ENCODE data around the gene BMP2K. TPM values are rescaled to one million over a fixed set of nuclear protein-coding genes. Genes with fewer than 3 reads are reported as not detected.
A peak's percentile ranks its signal among the peaks of the same experiment; 100 is the strongest.

The BMP2K gene
- total RNA-seq, 2 experiments from 2014 or later = 43.4 to 61.1 TPM

DNA sequence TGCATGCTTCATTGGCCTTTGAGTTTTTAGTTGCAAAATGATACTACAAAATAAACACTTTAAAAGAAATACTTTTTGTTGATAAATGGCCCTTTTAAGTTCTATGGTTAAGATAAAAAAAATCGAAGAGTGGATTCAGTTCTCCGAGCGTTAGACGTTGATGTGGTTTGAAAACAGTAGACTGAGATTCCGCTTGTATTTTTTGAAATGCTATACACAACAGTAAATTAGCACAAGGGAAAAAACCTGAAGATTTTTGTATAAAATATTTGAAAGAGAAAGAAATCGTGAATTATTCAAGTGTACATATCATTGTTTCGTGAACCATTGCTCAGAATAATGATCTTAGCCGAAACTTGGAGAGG lies 1.4 kb downstream of the BMP2K start:
- peaks cover 58% of the 10 kb centered on the region for H3K79me2 ChIP-seq (ENCODE audit: insufficient read depth, low read depth, low read length)
- ChIA-PET CTCF (ENCODE audit: unreplicated experiment) (interaction anchor here (1.4 kb wide), 1 partner anchor 163 kb away, joined by 4 read pairs; no protein-coding TSS in a partner anchor), POLR2A (interaction anchor here (1.0 to 5.0 kb wide), 9 partner anchors 11 to 117 kb away, joined by 3 to 23 read pairs (median 4); no protein-coding TSS in a partner anchor)
- intact Hi-C loops (cut with micrococcal nuclease; ENCODE audit: unreplicated experiment) = loop anchor here (1.0 to 5.0 kb wide), 5 partner anchors 87 to 960 kb away; partner anchors contain the start of genes CNOT6L and PAQR3
- peak overlapping the region; percentile 76 for H3K4me3 ChIP-seq (ENCODE audit: low read depth, low read length, poor library complexity, severe bottlenecking)
- peak overlapping the region; percentile 82 for H3K27ac ChIP-seq (ENCODE audit: low read depth, low read length, poor library complexity, severe bottlenecking)
- H3K4me2 ChIP-seq (ENCODE audit: low read length) = peak overlapping the region; percentile 74
- H3K9me3 ChIP-seq (ENCODE audit: low read length) = no peaks in the 10 kb centered on the region
- H2AFZ ChIP-seq (ENCODE audit: low read length) = no peak overlapping the region
- no peaks in the 10 kb centered on the region for H3K9me2 ChIP-seq (ENCODE audit: insufficient read depth, low read length)
- peaks cover 35% of the 10 kb centered on the region for H4K20me1 ChIP-seq (ENCODE audit: insufficient read depth, low read length)
- peaks cover 63% of the 10 kb centered on the region for H3K4me1 ChIP-seq (ENCODE audit: insufficient read depth, low read length, poor library complexity, severe bottlenecking)
- TF ChIP-seq, protein P1, sequence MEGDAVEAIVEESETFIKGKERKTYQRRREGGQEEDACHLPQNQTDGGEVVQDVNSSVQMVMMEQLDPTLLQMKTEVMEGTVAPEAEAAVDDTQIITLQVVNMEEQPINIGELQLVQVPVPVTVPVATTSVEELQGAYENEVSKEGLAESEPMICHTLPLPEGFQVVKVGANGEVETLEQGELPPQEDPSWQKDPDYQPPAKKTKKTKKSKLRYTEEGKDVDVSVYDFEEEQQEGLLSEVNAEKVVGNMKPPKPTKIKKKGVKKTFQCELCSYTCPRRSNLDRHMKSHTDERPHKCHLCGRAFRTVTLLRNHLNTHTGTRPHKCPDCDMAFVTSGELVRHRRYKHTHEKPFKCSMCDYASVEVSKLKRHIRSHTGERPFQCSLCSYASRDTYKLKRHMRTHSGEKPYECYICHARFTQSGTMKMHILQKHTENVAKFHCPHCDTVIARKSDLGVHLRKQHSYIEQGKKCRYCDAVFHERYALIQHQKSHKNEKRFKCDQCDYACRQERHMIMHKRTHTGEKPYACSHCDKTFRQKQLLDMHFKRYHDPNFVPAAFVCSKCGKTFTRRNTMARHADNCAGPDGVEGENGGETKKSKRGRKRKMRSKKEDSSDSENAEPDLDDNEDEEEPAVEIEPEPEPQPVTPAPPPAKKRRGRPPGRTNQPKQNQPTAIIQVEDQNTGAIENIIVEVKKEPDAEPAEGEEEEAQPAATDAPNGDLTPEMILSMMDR (conservative IDR thresholded peaks at IDR 0.05; ENCODE audit: low read length) = no peak
- no peak for TF ChIP-seq EZH2phosphoT487 (IDR thresholded peaks at IDR 0.05; ENCODE audit: borderline replicate concordance, low read depth, low read length)
- DNase-seq (ENCODE audit: low spot score) = no peak
- BruUV-seq (replicated peaks) = TSS peak; percentile 50
- peaks cover 11% of the 10 kb centered on the region for H3K36me3 ChIP-seq (ENCODE audit: insufficient read depth, low read length)

DNA sequence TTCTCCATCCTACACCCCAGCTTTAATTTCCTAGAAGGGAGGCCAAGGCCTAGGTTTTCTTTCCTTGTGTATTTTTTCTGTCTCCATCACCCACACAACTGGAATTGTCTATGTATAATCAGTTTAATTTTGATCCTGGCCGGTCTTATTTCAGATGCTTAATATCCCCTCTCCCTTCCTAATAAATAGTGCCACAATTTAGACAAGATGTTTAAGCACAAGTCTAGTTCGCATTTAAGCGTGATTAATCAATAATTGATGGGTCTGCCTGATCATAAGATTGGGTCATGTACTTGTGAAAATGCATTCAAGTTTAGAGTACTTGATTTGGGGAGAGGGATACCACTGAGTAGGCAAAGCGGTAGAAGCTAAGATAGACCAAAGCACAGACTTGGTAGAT lies 2.4 kb downstream of the BMP2K start:
- Histone ChIP-seq H3K4me3 (ENCODE audit: low read depth, low read length, poor library complexity, severe bottlenecking) (peak overlapping the region; percentile 76), H3K9me3 (ENCODE audit: low read length) (no peaks in the 10 kb centered on the region), H2AFZ (ENCODE audit: low read length) (no peak overlapping the region), H3K79me2 (ENCODE audit: insufficient read depth, low read depth, low read length) (peaks cover 68% of the 10 kb centered on the region), H3K27ac (ENCODE audit: low read depth, low read length, poor library complexity, severe bottlenecking) (no peak overlapping the region), H3K4me1 (ENCODE audit: insufficient read depth, low read length, poor library complexity, severe bottlenecking) (peaks cover 65% of the 10 kb centered on the region), H3K36me3 (ENCODE audit: insufficient read depth, low read length) (peaks cover 19% of the 10 kb centered on the region), H4K20me1 (ENCODE audit: insufficient read depth, low read length) (peaks cover 35% of the 10 kb centered on the region), H3K4me2 (ENCODE audit: low read length) (peak overlapping the region; percentile 74), H3K9me2 (ENCODE audit: insufficient read depth, low read length) (no peaks in the 10 kb centered on the region)
- no TSS peak for BruUV-seq (replicated peaks)
- no peak for DNase-seq (ENCODE audit: low spot score)
- no peak for TF ChIP-seq EZH2phosphoT487 (IDR thresholded peaks at IDR 0.05; ENCODE audit: borderline replicate concordance, low read depth, low read length)
- TF ChIP-seq, protein P1 (conservative IDR thresholded peaks at IDR 0.05; ENCODE audit: low read length) = no peak
- CTCF ChIA-PET (ENCODE audit: unreplicated experiment) = no interaction called here
- POLR2A ChIA-PET = interaction anchor here (0.5 to 5.0 kb wide), 12 partner anchors 9 to 1797 kb away, joined by 3 to 23 read pairs (median 4); no protein-coding TSS in a partner anchor
- intact Hi-C loops (cut with micrococcal nuclease; ENCODE audit: unreplicated experiment) = loop anchor here (5.0 kb wide), 3 partner anchors 121 to 961 kb away; partner anchors contain the start of genes CNOT6L and PAQR3

DNA sequence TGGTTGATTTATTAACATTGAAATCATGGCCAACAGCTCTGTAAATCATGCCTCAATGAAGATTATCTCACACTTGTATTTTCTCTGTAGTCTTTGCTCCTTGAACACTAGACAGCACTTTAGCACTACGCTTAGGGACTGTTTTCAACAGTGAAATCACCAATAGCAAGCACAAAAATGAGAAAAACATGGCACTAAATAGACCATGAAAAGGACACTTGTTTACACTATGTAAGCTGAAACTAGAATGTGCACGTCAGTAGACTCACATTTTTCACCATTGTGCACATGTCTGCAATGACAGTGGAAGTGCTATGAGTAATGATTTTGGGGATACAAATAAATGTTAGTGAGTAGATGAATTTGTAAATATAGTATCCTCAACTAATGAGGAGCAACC lies 3.1 kb downstream of the BMP2K start:
- ChIA-PET POLR2A (interaction anchor here (0.6 to 5.0 kb wide), 10 partner anchors 8 to 166 kb away, joined by 3 to 23 read pairs (median 4); no protein-coding TSS in a partner anchor), CTCF (ENCODE audit: unreplicated experiment) (no interaction called here)
- intact Hi-C loops (cut with micrococcal nuclease; ENCODE audit: unreplicated experiment) = loop anchor here (5.0 kb wide), 3 partner anchors 122 to 962 kb away; partner anchors contain the start of genes CNOT6L and PAQR3
- Histone ChIP-seq H3K4me1 (ENCODE audit: insufficient read depth, low read length, poor library complexity, severe bottlenecking) (peaks cover 63% of the 10 kb centered on the region), H3K9me2 (ENCODE audit: insufficient read depth, low read length) (no peaks in the 10 kb centered on the region), H3K36me3 (ENCODE audit: insufficient read depth, low read length) (peaks cover 19% of the 10 kb centered on the region), H3K4me3 (ENCODE audit: low read depth, low read length, poor library complexity, severe bottlenecking) (peak overlapping the region; percentile 76), H2AFZ (ENCODE audit: low read length) (no peak overlapping the region), H3K79me2 (ENCODE audit: insufficient read depth, low read depth, low read length) (peaks cover 75% of the 10 kb centered on the region), H3K9me3 (ENCODE audit: low read length) (no peaks in the 10 kb centered on the region), H3K27ac (ENCODE audit: low read depth, low read length, poor library complexity, severe bottlenecking) (no peak overlapping the region), H4K20me1 (ENCODE audit: insufficient read depth, low read length) (peaks cover 35% of the 10 kb centered on the region), H3K4me2 (ENCODE audit: low read length) (peak overlapping the region; percentile 74)
- no TSS peak for BruUV-seq (replicated peaks)
- TF ChIP-seq, protein P1 (conservative IDR thresholded peaks at IDR 0.05; ENCODE audit: low read length) = no peak
- no peak for TF ChIP-seq EZH2phosphoT487 (IDR thresholded peaks at IDR 0.05; ENCODE audit: borderline replicate concordance, low read depth, low read length)
- no peak for DNase-seq (ENCODE audit: low spot score)
